ENCODE results near the gene ARL14.

DNA sequence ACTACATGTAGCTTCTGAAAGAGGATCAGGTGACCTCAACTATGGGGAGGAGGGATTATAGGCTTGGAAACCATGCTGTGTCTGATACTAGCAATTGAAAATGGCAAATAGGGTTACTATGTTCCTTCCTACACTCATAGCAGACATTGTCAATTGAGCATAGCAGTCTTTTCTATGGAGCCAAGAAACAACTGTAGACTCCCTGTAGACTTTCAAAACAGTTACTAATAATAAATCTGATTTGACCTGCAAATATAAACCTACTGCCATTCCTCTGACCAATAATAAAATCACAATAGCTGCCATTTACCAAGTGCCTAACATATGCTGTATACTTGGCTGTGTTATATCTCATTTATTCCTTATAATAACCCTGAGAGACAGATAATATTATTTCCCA lies 8.5 kb upstream of the ARL14 start:
- TF ChIP-seq, protein P1, sequence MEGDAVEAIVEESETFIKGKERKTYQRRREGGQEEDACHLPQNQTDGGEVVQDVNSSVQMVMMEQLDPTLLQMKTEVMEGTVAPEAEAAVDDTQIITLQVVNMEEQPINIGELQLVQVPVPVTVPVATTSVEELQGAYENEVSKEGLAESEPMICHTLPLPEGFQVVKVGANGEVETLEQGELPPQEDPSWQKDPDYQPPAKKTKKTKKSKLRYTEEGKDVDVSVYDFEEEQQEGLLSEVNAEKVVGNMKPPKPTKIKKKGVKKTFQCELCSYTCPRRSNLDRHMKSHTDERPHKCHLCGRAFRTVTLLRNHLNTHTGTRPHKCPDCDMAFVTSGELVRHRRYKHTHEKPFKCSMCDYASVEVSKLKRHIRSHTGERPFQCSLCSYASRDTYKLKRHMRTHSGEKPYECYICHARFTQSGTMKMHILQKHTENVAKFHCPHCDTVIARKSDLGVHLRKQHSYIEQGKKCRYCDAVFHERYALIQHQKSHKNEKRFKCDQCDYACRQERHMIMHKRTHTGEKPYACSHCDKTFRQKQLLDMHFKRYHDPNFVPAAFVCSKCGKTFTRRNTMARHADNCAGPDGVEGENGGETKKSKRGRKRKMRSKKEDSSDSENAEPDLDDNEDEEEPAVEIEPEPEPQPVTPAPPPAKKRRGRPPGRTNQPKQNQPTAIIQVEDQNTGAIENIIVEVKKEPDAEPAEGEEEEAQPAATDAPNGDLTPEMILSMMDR (IDR thresholded peaks at IDR 0.05; ENCODE audit: insufficient read depth, low read depth, low read length) = no peak
- no peak for TF ChIP-seq EZH2 (IDR thresholded peaks at IDR 0.05; ENCODE audit: insufficient read depth, low read length)

Measured in astrocyte (in vitro differentiated cells and primary cell).